ENCODE measurements around the gene DCTPP1. TPM values are rescaled to one million over a fixed set of nuclear protein-coding genes. Genes with fewer than 3 reads are reported as not detected.

DCTPP1 gene
- total and polyA plus RNA-seq, 2 of the 13 experiments (the other 11 are each of a cell fraction or from before 2014, with no cell fraction given): 54.8 to 74.4 TPM

GRCh38 chr16:30377812-30378235 lies 52.0 kb downstream of the DCTPP1 start:
- peak overlapping the region; percentile 90 for H3K27ac ChIP-seq (ENCODE audit: extremely low read length, insufficient read depth, low read length)
- no peak for FAIRE-seq
- H3K4me3 ChIP-seq (replicated peaks in 1 of 3; ENCODE audit: insufficient read depth in 1 of 3, low read depth in 2 of 3, low read length in 3 of 3): peak overlapping the region; percentile 46 to 97 (median 71); a peak in 4 of 6 replicates
- no peaks in the 10 kb centered on the region for H3K36me3 ChIP-seq (replicated peaks in 1 of 2; ENCODE audit: control insufficient read depth in 1 of 2, insufficient read depth in 2 of 2, low read length in 2 of 2)
- peak overlapping the region; percentile 57 for H3K9ac ChIP-seq (ENCODE audit: insufficient read depth, low read depth, low read length)
- WGBS (ENCODE audit: low lambda C conversion rate): 61% methylated on average over 39 of the region's 39 CpGs
- H3K4me1 ChIP-seq (ENCODE audit: insufficient read depth, low read length): peaks cover 54% of the 10 kb centered on the region
- no peaks in the 10 kb centered on the region for H3K27me3 ChIP-seq (ENCODE audit: control insufficient read depth in 1 of 2, insufficient read depth in 2 of 2, low read length in 2 of 2)
- H3K4me2 ChIP-seq (ENCODE audit: low read depth, low read length): peak overlapping the region; percentile 97
- peak; percentile 12 for ATAC-seq
- H3K9me3 ChIP-seq (ENCODE audit: low read length): no peaks in the 10 kb centered on the region
- H4K20me1 ChIP-seq (ENCODE audit: insufficient read depth, low read length): no peaks in the 10 kb centered on the region
- ChIA-PET POLR2A (interaction anchor here (1.2 to 2.0 kb wide), 5 partner anchors 13 to 32 kb away, joined by 3 to 7 read pairs (median 5); partner anchors contain the start of genes CD2BP2 and ZNF48), CTCF (ENCODE audit: low intra/inter-chr PET ratio, low total read pairs) (no interaction called here)
- in situ Hi-C loops (cut with HindIII; ENCODE audit: extremely low pct_ligation_motif_present, low pct_unique_long_range_greater_than_20kb) (no loop called here), intact Hi-C loops (cut with micrococcal nuclease; ENCODE audit: unreplicated experiment) (loop anchor here (1.0 to 2.0 kb wide), 2 partner anchors 17 to 57 kb away; partner anchors contain the start of gene ZNF48)
- H3K79me2 ChIP-seq (ENCODE audit: insufficient read depth, low read length): peaks cover 2% of the 10 kb centered on the region
- peak; percentile 73 for DNase-seq (ENCODE audit: low spot score)
- BruUV-seq (replicated peaks): no TSS peak
- no peak overlapping the region for H2AFZ ChIP-seq (ENCODE audit: low read length)
- TF ChIP-seq RXRA (CRISPR knock-in tag; IDR thresholded peaks at IDR 0.05): no peak
- no peak for TF ChIP-seq PAXIP1 (CRISPR knock-in tag; conservative IDR thresholded peaks at IDR 0.05)
- no peak for TF ChIP-seq CBX1 (IDR thresholded peaks at IDR 0.05; ENCODE audit: low read depth)
- peak; percentile 35; the same call in 1 of the 2 replicates for TF ChIP-seq MEIS2 (CRISPR knock-in tag; IDR thresholded peaks at IDR 0.05)
- TF ChIP-seq ZMAT3 (CRISPR knock-in tag; conservative IDR thresholded peaks at IDR 0.05): no peak
- no peak for TF ChIP-seq HOXD1 (CRISPR knock-in tag; IDR thresholded peaks at IDR 0.05)
- no peak for TF ChIP-seq ZBTB49 (CRISPR knock-in tag; IDR thresholded peaks at IDR 0.05; ENCODE audit: borderline replicate concordance)
- TF ChIP-seq ZNF777 (CRISPR knock-in tag; IDR thresholded peaks at IDR 0.05): peak; percentile 60
- TF ChIP-seq ZNF138 (CRISPR knock-in tag; IDR thresholded peaks at IDR 0.05; ENCODE audit: low read depth): 0 out of 2 replicates have a peak, but pooled peaks have one; percentile 25
- TF ChIP-seq ZNF766 (CRISPR knock-in tag; IDR thresholded peaks at IDR 0.05; ENCODE audit: borderline replicate concordance): 0 out of 2 replicates have a peak, but pooled peaks have one; percentile 12
- no peak for TF ChIP-seq ZNF713 (CRISPR knock-in tag; IDR thresholded peaks at IDR 0.05)
- peak; percentile 11; the same call in 1 of the 2 replicates for TF ChIP-seq ARNT2 (CRISPR knock-in tag; IDR thresholded peaks at IDR 0.05; ENCODE audit: low read depth)
- TF ChIP-seq THAP8 (CRISPR knock-in tag; IDR thresholded peaks at IDR 0.05; ENCODE audit: borderline replicate concordance): no peak
- TF ChIP-seq NR2C2 (CRISPR knock-in tag; IDR thresholded peaks at IDR 0.05; ENCODE audit: borderline replicate concordance): no peak
- peak; percentile 73; the same call in 1 of the 2 replicates for TF ChIP-seq ZBTB25 (CRISPR knock-in tag; IDR thresholded peaks at IDR 0.05)
- TF ChIP-seq PRPF4 (IDR thresholded peaks at IDR 0.05; ENCODE audit: low read depth, low read length, poor library complexity, severe bottlenecking): peak; percentile 43
- no peak for TF ChIP-seq TAF15 (IDR thresholded peaks at IDR 0.05; ENCODE audit: low read depth, low read length, poor library complexity, severe bottlenecking)

Data from HepG2 (cell line).